HG03097 (cell line): ENCODE results near the gene MISP.
"Not testable (repeated sequence)": the region's sequence is repeated elsewhere in the genome, so short reads cannot be mapped to it uniquely, and the experiment has no call there.

Source experiments
- ATAC-seq: cut with Tn5 transposase; IDR thresholded peaks from one replicate; pipeline ENCODE4 v1.9.1; 2021; ENCODE audit not compliant: unreplicated experiment, low FRiP score

Gene MISP, protein sequence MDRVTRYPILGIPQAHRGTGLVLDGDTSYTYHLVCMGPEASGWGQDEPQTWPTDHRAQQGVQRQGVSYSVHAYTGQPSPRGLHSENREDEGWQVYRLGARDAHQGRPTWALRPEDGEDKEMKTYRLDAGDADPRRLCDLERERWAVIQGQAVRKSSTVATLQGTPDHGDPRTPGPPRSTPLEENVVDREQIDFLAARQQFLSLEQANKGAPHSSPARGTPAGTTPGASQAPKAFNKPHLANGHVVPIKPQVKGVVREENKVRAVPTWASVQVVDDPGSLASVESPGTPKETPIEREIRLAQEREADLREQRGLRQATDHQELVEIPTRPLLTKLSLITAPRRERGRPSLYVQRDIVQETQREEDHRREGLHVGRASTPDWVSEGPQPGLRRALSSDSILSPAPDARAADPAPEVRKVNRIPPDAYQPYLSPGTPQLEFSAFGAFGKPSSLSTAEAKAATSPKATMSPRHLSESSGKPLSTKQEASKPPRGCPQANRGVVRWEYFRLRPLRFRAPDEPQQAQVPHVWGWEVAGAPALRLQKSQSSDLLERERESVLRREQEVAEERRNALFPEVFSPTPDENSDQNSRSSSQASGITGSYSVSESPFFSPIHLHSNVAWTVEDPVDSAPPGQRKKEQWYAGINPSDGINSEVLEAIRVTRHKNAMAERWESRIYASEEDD

DNA sequence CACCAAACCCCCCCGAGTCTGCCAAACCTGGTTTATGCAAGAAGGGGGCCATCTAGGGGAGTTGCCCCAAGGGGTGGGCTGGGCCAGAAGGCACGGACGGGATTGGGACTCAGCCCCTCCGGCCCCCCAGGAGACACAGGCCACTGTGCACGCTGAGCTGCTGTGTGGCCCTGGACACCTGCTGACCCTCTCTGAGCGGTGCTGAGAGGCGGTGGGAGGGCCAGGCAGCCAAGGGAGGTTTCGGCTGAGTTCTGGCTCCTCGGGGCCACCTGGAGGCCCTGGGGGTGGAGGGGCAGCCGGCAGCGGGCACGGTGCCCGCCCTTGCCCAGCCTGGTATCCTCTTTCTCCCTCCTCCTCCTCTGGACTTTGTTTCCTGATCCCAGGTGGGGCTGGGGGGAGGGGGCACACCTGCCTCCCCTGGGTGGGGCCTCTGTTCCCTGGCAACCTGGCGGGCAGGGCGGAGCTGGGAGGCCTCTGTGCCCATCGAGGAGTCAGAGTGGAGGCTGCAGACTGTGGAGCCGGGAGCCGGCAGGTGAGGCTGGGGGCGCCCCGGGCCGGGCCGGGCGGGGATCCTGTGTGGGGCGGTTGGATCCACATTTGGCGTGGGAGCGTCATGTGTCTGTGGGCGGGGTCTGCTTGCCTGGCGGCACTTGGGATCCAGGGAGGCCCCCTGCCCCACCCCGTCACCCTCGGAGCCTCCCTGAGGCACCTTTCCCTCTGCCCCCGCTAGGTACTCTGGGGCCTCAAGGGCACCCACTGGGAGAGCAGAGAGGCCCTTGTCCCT lies at the start of gene MISP:
Gene MISP, plus strand, starts transcription at position 473 of the 784 bp plus-strand sequence. CDS start 5,835 bp downstream, outside the sequence.
- ATAC-seq, result no peak

DNA sequence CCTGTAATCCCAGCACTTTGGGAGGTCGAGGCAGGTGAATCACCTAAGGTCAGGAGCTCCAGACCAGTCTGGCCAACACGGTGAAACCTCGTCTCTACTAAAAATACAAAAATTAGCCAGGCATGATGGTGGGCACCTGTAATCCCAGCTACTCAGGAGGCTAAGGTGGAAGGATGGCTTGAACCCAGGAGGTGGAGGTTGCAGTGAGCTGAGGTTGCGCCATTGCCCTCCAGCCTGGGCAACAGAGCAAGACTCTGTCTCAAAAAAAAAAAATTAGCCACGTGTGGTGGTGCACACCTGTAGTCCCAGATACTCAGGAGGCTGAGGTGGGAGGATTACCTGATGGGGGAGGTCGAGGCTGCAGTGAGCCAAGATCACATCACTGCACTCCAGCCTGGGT lies 48.1 kb upstream of the MISP start:
- ATAC-seq, result not testable (repeated sequence)

DNA sequence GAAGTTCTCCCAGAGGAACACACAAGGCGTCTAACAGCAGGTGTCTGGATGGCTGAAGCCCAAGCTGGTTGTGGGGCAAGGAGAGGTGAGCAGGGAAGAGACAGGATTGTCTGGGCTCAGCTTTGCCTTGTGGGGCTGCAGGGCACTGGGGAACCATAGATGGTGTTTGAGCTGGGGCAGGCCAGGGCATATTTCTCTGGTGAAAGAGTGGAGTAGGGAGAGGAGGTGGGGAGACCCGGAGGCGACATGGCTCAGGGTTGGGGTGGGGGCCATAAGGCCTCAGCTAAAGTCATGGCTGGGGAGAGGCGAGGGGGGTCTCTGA lies 47.6 kb upstream of the MISP start:
- no peak for ATAC-seq

DNA sequence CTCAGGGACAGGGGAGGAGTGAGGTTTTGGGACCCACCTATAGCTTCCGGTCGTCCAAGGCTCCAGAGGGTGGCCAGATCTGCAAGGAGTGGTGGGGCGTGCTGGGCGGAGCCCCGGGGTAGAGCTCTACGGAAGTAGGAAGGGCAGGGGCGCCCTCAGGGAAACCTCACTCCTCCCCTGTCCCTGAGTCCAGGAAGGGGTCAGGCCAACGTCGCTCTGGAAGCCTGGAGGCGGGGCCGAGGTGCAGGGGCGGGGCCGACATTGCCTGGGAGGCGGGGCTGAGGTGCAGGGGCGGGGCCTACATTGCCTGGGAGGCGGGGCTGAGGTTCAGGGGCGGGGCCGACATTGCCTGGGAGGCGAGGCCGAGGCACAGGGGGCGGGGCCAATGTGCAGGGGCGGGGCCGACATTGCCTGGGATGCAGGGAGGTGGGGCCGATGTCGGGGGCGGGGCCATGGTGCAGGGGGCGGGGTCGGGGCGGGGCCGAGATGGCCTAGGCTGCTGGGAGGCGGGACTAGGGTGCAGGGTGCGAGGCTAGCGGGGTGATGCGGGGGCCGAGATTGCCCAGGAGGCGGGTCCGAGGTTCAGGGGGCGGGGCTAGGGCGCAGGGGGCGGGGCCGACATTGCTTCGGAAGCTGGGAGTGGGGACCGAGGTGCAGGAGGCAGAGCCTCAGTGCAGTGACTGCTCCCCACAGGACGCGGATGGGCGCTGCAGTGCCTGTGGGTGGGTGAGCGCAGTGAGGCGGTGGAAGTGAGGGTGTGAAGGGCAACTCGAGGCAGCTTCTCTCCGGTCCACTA lies 47.1 kb upstream of the MISP start:
- no peak for ATAC-seq

DNA sequence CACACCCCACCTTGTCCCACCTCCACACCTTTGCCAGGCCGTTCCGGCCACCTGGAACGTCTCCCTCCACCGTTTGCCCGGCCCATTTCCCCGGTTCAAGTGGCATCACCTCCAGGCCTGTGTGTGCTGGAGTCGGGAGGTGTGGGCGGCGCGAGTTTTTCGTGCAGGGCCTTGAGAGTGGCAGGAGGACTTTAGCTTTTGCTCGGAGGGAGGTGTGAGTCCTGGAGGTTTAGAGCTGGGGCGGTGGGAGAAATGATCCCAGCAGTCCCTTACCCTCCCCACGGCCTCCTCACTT lies 46.5 kb upstream of the MISP start:
- ATAC-seq, result no peak

DNA sequence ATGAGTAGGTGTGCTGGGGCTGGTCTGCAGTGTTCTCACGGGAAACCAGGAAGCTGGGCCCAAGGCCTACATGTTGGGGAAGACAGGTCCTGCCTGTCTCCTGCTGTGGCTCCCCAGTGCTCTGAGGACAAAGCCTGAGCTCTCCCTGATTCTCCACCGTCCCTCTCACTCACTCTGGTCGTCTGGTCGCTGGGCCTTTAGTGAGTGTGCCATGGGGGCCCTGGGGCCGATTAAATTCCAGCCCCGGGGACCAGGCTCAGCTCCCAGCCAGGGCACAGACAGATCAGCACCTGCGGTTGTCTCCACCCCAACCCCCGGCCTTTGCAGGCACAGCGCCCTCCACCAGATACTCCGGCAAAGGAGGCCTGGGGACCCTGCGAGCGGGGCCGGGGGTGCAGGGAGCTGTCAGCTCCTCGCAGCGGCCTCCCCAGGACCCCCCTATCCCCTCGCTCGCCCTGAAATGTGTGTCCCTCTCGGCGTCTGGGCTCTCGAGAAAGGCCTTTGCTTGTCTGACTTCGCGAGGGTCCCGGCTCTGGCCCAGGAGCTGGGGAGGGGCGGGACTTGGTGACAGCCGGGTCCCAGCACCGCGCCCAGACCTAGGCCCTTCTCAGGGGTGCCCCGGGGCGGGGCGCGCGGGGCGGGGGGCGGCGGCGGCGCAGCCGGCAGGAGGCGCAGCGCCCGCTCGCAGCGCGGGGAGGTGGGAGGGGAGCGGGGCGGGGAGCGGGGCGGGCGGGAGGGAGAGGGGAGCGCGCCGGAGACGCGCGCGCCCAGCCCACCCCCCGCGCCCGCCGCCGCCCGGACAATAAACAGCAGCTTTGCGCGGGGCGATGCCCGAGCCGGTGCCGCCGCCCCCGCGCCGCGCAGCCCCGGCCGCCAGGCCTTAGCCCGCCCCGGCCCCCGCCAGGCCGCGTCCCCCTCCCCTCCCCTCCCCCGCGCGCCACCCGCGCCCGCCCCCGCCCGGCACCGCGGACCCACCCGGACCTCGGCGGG lies 42.5 kb upstream of the MISP start, which contains the start of gene PALM:
Gene PALM, plus strand, starts transcription at position 782 of the 990 bp plus-strand sequence. CDS start 212 bp downstream, outside the sequence.
- ATAC-seq, result no peak

DNA sequence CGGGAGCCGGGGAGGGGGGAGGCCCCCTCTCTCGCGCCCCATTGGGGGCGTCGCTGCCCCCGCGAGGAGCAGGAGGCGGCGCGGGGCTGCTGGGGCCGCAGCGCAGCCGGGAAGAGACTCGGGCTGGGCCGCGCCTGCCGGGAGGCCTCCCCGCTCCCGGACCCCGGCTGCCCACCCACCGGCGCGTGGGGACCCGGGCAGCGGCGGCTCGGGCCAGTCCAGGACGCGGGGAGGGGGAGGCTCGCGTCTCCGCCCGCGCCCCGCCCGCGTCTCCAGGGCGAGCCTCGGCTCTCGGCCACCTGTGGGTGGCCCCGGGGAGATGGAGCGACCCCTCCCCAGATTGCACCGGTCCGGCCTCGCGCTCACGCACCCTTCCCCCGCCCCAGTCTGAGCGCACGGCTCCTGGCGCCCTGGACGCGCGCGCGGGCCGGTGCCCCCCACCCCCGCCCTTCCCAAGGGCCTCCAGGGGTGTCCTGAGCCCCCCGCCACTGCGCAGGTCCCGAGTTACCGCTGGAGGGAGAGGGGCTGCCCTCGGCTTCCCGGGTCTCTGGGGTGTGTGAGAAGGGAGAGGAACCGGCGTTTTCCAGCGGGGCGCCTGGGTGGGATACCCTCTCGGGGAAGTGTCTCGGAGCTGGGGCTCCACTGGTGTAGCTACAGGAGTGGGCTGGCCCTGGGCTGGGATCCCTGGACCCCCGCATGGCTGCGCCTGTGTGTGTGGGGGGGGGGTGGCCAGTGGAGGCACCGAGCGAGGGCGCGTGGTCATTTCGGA lies 41.5 kb upstream of the MISP start:
- ATAC-seq, result no peak

DNA sequence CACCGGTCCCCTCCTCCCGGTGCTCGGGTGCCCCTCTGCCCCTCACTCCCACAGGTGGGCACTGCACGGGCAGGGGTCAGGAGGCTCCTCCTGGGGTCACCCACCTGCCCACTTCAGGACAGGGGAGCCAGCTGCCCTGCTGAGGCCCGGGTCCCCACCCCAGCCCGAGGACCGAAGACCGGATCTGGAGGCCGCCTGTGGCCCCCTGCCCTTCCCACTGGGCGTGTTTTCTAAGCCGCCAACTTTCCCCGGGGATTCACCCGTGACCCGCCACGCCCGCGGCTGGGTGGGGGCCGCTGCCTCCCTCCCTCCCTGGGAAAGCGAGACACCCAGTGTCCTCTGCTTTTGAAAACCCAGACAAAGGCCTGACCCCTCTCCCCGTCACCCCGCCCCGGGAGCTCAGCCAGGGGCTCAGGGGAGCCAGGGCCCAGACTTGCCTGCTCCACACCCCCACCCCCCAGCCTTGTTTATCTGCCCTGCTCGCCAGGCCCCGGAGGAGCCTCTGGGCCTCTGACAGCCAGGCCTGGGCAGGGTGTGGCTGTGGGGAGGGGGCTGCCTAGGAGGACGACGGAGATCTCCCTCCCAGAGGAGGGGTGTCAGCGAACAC lies 40.8 kb upstream of the MISP start:
- ATAC-seq, result no peak

DNA sequence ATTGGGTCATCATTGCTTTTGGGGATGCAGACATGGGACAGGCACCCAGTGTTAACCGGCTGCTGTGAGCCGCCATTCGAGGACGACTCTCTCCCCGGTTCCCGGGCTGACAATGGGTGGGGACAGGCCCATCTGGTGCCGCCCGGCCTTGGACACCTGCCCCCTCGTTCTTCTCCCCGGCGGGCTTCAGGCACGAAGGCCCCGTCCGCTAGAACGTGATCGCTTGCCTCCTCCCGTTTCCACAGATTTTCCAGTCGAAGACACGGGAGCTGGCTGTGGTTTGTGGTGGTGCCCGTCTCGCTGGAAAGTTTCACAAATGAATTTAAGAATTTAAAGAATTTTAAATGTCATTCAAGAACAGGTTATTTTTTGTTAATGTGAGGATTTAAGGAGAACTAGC lies 40.1 kb upstream of the MISP start:
- no peak for ATAC-seq

DNA sequence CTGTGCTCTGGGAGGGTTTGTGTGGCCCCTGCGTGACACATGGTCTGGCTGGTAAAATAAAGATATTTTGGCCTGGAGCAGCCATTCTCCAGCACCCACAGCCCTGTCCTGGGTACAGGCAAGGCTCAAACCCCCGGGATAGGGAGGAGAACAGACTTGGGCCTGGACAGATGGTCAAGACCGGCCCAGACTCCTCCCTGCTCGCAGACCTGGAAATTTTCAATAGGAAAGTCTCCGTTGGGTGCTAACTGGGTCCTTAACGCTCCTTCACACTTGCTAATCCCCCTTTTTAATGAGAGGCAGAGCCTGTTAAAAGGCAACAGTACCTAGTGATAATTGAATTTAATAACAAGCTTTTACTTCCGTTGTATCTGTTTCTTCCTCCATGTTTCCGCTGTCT lies 39.7 kb upstream of the MISP start:
- no peak for ATAC-seq

DNA sequence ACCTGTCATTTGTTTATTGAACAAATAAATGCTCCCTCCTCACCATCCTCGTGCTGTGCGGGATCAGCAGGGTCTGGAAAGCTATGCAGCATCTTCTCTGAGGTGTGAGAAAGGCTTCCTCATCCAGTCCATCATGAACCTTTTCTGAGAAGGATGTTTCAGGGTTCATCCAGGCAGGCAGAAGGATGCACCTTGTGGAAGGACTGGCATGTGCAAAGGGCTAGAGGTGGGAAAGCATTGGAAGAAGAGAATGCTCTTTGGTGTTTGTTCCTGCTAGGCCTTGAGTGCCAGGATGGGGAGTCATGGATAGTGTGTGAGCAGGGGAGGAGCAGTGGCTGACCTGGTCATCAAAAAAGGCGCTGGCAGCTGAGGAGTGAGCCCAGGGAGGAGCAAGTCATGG lies 35.6 kb upstream of the MISP start:
- no peak for ATAC-seq

DNA sequence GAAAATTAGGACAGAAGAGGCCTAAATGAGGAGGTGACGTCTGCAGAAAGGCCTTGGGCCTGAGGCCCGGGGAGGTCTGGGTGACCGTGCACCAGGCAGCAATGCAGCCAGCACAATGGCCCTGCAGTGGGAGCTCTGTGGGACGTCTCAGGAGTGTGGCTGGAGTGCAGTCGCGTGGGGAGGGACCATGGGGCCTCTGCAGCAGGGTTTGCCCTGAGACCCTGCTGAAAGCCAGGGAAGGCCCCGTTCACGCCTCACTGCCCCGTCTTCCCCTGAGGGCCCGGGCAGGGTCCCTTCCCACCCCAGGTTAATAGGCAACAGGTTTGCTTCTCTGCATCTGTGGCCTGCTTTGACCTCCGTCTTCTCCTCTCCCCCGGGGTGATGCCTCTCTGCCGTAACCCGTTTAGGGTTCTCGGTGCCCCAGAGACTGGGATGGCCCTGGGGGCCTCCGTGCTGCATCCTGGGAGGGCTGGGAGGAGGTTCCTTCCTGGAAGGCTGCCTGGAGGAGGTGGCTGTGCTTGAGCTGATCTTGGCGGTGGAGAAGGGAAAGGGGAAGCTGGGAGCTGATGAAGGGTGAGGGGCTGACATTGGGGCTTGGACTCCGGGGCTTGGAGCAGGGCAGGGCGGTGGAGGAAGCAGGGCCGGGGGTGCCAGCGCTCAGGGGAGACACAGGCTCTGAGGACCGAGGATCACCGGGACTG lies 32.5 kb upstream of the MISP start:
- ATAC-seq, result no peak

DNA sequence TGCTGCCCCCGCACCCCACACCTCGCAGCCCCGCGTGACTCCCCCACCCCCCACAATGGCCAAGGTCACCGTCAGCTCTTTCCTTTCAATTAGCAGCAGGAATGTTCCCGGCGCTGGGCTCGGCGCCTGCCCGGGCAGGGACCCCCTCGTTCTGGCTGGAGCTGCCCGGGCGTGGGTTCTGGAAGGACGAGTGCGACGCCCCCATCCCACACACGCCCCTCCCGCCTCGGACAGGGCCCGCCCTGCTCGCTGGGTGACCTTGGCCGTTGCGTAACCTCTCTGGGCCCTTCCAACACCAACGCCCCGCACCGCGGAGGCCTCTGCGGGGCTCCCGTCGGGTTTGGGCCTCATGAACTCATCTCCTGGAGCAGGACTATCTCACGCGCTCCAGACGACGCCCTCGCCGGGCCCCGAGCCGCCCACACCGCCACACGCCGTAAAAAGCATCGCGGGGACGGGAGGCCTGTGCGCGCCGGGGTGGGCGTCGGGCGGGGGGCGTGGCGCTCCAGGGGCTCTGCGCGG lies 31.9 kb upstream of the MISP start:
- ATAC-seq, result no peak

DNA sequence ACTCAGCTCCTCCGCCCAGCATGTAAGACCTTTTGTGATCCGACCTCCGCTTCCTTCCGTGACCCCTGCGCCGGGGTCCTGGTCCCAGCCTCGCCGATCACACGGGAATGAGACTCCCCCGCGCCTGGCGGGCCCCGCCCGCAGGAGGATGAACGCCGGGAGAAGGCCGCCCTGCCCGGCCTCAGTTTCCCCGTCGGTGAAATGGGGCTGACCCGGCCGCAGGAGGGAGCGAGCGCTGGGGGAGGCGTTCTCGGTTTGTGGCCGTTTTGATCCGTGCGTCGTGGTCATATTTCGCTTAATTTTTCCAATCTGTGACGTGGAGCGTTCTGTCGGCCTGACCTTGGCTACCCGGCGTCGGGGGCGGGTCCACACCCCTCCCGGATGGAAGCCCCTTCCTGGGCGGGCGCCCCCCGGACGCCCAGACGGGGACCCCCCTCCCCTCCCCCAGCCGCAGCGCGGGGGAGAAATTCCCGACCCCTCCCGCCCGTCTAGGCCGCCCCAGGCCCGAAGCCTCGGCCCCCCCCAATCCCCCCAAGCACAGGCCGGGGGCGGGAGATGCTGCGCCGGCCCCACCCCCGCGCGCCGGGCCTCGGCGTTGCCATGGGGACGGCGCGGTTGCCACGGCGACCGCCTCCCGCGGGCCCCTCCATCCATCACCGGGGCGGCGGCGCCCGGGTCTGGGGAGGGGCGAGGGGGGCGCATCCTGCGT lies 31.1 kb upstream of the MISP start:
- no peak for ATAC-seq

DNA sequence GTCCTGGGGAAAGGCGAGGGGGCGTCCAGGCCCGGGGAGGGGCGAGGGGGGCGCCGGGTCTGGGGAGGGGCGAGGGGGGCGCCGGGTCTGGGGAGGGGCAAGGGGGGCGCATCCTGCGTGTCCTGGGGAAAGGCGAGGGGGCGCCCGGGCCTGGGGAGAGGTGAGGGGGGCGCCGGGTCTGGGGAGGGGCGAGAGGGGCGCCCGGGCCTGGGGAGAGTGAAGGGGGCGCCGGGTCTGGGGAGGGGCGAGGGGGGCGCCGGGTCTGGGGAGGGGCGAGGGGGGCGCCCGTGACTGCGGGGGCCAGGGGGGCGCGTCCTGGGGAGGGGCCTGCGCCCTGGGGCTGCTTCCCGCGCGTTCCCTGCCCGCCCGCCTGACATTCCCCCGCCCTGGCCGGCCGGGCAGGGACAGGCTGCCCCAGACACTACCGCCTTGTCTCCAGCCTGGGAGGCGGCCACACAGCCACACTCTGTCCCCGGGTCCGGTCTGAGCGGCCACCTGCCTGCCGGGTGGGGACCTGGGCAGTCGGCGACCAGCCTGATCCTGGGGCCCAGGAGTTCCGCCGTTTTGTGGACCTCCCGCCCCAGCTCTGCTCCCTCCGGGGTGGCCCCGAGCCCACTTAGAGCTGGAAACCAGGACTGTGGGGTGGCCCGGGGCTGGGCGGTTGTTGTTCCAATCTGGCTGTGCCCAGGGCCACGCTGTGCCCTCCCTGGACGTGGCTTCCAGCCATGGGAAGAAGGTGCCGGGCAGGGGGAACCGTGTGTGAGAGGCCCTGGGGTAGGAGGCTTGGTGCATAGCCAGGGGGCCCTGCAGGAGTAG lies 30.4 kb upstream of the MISP start:
- ATAC-seq, result no peak

DNA sequence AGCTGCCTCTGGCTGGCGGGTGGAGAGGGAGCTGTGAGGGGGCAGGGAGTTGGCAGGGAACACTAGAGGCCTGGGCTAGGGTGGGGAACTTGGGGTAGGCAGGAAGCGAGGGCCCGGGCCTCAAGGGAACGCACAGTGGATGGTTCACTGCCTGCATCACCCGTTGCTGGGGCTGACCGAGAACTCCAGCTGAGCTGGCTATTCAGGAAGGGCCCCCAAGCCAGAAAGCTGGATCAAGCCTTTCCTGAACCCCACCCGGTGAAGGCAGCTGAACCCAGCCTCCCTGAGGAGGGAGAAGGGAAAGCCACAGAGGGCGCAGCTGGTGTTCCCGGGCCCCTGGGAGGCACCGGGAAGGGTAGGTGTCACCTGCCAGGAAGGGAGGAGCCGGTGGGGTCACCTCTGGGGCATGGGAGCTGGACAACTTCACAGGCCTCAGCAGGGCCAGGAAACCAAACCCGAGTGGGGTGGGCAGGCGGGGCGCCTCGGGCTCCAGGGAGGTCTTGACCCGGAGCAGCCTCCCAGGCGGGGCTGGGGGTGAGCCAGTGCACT lies 28.3 kb upstream of the MISP start:
- no peak for ATAC-seq
